HG03159 (cell line): ENCODE results near the gene LRRFIP1.

Experiments
- ATAC-seq: cut with Tn5 transposase; IDR thresholded peaks from one replicate; pipeline ENCODE4 v1.9.1; 2021; ENCODE audit warnings: mild to moderate bottlenecking, moderate library complexity; ENCODE audit not compliant: unreplicated experiment

LRRFIP1 gene

GRCh38 chr2:237820421-237820820 is 193.0 kb downstream of the LRRFIP1 start:
- ATAC-seq, result no peak

- no peak for ATAC-seq
Measured at GRCh38 chr2:237823544-237823943, 196.2 kb downstream of the LRRFIP1 start.

- no peak for ATAC-seq
Measured at GRCh38 chr2:237824085-237824484, 196.7 kb downstream of the LRRFIP1 start.

- ATAC-seq, result no peak
Measured at GRCh38 chr2:237827421-237827987, 200.1 kb downstream of the LRRFIP1 start.
